ENCODE results near the gene ALOX5. TPM values are rescaled to one million over a fixed set of nuclear protein-coding genes. Genes with fewer than 3 reads are reported as not detected.
A peak's percentile ranks its signal among the peaks of the same experiment; 100 is the strongest.

ALOX5 gene
- total RNA-seq, 6 donors from 2014 or later, result 113 to 686 (median 280) TPM

- 85 to 88% methylated on average over 3 of the region's 3 CpGs for WGBS, 2 donors
Measured at GRCh38 chr10:45450866-45451265, 76.8 kb downstream of the ALOX5 start.

DNA sequence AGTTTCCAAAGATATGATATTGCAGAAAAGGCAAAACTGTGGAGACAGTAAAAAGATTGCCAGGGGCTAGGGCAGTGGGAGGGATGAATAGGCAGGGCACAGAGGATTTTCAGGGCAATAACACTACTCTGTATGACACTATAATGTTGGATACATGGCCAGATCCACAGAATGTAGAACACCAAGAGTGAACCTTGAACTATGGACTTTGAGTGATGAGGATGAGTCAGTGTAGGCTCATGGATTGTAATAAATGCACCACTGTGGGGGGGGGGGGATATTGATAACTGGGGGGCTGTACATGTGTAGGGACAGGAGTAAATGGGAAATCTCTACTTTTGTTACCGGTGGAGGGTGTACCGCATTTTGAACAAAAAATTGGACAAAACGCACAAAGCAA lies 77.4 kb downstream of the ALOX5 start:
- H3K4me1 ChIP-seq, result peaks cover 0 to 12% (median 0%) of the 10 kb centered on the region in 4 donors
- H3K9me3 ChIP-seq, result no peaks in the 10 kb centered on the region
- 93 to 99% methylated on average over 3 of the region's 3 CpGs for WGBS, 2 donors
- H3K36me3 ChIP-seq, result peaks cover 0 to 5% (median 2%) of the 10 kb centered on the region in 4 donors
- TF ChIP-seq POLR2A (IDR thresholded peaks at IDR 0.05), result no peak
- TF ChIP-seq, protein P1, sequence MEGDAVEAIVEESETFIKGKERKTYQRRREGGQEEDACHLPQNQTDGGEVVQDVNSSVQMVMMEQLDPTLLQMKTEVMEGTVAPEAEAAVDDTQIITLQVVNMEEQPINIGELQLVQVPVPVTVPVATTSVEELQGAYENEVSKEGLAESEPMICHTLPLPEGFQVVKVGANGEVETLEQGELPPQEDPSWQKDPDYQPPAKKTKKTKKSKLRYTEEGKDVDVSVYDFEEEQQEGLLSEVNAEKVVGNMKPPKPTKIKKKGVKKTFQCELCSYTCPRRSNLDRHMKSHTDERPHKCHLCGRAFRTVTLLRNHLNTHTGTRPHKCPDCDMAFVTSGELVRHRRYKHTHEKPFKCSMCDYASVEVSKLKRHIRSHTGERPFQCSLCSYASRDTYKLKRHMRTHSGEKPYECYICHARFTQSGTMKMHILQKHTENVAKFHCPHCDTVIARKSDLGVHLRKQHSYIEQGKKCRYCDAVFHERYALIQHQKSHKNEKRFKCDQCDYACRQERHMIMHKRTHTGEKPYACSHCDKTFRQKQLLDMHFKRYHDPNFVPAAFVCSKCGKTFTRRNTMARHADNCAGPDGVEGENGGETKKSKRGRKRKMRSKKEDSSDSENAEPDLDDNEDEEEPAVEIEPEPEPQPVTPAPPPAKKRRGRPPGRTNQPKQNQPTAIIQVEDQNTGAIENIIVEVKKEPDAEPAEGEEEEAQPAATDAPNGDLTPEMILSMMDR (IDR thresholded peaks at IDR 0.05), result no peak
- no peak for TF ChIP-seq POLR2AphosphoS5 (IDR thresholded peaks at IDR 0.05)
- TF ChIP-seq EP300 (IDR thresholded peaks at IDR 0.05), result no peak
- no peaks in the 10 kb centered on the region for H3K27me3 ChIP-seq
- no peak for DNase-seq
- no peak overlapping the region for H3K27ac ChIP-seq
- ATAC-seq (ENCODE audit: low FRiP score in 2 of 2), result no peak
- H3K4me3 ChIP-seq, result no peak overlapping the region

More at GRCh38 chr10:45450866-45451265, 76.8 kb downstream of the ALOX5 start:
- H3K4me3 ChIP-seq, result no peak overlapping the region
- H3K4me1 ChIP-seq, result peaks cover 0 to 12% (median 0%) of the 10 kb centered on the region in 4 donors
- H3K36me3 ChIP-seq, result no peaks in the 10 kb centered on the region
- no peak for ATAC-seq (ENCODE audit: low FRiP score in 2 of 2)
- no peaks in the 10 kb centered on the region for H3K9me3 ChIP-seq
- DNase-seq, result no peak
- H3K27ac ChIP-seq, result no peak overlapping the region
- no peak for TF ChIP-seq POLR2AphosphoS5 (IDR thresholded peaks at IDR 0.05)
- TF ChIP-seq POLR2A (IDR thresholded peaks at IDR 0.05), result no peak
- no peak for TF ChIP-seq EP300 (IDR thresholded peaks at IDR 0.05)
- TF ChIP-seq, protein P1 (IDR thresholded peaks at IDR 0.05), result no peak
- no peaks in the 10 kb centered on the region for H3K27me3 ChIP-seq

DNA sequence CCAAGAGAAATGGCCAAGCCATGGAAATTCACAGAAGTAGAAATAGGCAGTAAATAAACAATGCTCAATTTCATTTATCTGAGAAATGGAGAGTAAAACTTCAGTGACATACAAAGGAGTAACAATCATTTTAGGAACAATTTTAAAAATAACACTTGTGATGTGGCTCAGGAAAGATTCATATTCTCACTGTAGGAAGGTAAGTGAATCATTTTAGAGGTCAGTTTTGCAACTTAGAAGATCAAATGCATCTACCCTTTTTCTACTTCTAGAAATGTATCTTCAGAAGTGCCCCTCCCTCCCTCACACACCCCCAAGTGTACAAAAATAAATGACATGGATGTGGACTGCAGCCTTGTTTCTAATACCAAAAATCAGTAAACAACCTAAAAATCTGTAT lies 78.3 kb downstream of the ALOX5 start:
- ATAC-seq (ENCODE audit: low FRiP score in 2 of 2) (no peak), DNase-seq (no peak)
- Histone ChIP-seq H3K4me1 (peaks cover 0 to 12% (median 0%) of the 10 kb centered on the region in 4 donors), H3K36me3 (peaks cover 0 to 12% (median 5%) of the 10 kb centered on the region in 4 donors), H3K4me3 (no peak overlapping the region), H3K9me3 (no peaks in the 10 kb centered on the region), H3K27ac (no peak overlapping the region), H3K27me3 (no peaks in the 10 kb centered on the region)
- no peak for TF ChIP-seq POLR2A (IDR thresholded peaks at IDR 0.05)
- no peak for TF ChIP-seq EP300 (IDR thresholded peaks at IDR 0.05)
- TF ChIP-seq, protein P1 (IDR thresholded peaks at IDR 0.05), result no peak
- no peak for TF ChIP-seq POLR2AphosphoS5 (IDR thresholded peaks at IDR 0.05)

DNA sequence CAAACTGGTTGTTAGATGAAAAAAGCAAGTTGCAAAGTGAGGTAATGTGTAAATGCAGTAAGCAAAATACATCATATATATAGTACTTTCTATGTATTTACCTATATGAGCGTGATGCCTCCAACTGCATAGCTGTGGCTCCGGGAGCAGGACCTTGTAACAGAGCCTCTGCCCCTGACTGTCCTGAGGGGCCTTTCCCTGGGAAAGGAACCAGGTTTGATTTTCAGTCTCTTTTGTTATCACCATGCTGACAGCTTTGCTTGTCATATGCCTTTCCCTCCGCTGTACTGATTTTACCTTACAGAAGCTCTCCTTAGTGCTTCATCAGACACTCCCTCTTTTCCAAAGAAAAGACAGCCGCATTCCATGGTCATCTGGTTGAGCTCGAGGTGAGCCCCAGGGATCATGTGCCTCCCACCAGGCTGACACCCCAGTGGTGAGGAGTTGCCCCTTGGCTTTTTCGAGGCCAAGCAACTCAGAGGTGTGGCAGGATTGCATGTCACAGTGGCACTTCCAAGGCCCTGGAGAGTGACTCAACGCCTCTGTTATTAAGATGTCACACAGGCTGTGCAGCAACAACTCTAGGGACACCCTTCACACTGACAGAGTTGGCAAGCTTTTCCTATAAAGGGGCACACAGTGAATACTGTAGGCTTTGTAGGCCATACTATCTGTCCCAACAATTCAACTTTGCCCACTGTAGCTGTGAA lies 78.9 kb downstream of the ALOX5 start:
- H3K9me3 ChIP-seq, result no peaks in the 10 kb centered on the region
- WGBS, 2 donors, result 74 to 81% methylated on average over 6 to 7 of the region's 7 CpGs
- H3K36me3 ChIP-seq, result peaks cover 4 to 18% (median 10%) of the 10 kb centered on the region in 4 donors
- no peak overlapping the region for H3K27ac ChIP-seq
- no peaks in the 10 kb centered on the region for H3K27me3 ChIP-seq
- ATAC-seq (ENCODE audit: low FRiP score in 2 of 2), result peak in 1 of 2 donors; percentile 12
- no peak overlapping the region for H3K4me3 ChIP-seq
- peaks cover 0 to 12% (median 0%) of the 10 kb centered on the region in 4 donors for H3K4me1 ChIP-seq
- TF ChIP-seq POLR2AphosphoS5 (IDR thresholded peaks at IDR 0.05), result no peak
- TF ChIP-seq EP300 (IDR thresholded peaks at IDR 0.05), result no peak
- DNase-seq, result no peak

GRCh38 chr10:45453639-45454255 lies 79.7 kb downstream of the ALOX5 start:
- H3K27ac ChIP-seq, result no peak overlapping the region
- H3K4me3 ChIP-seq, result no peak overlapping the region
- ATAC-seq (ENCODE audit: low FRiP score in 2 of 2) (peak; percentile 46 to 55), DNase-seq (peak in 1 of 2 donors; percentile 31)
- H3K9me3 ChIP-seq, result no peaks in the 10 kb centered on the region
- no peaks in the 10 kb centered on the region for H3K27me3 ChIP-seq
- no peak for TF ChIP-seq POLR2A (IDR thresholded peaks at IDR 0.05)
- TF ChIP-seq, protein P1 (IDR thresholded peaks at IDR 0.05), result no peak
- 76 to 95% methylated on average over 3 to 9 of the region's 9 CpGs for WGBS, 2 donors
- peaks cover 0 to 12% (median 0%) of the 10 kb centered on the region in 4 donors for H3K4me1 ChIP-seq
- peaks cover 4 to 27% (median 16%) of the 10 kb centered on the region in 4 donors for H3K36me3 ChIP-seq

Measured in upper lobe of left lung (tissue), 6 donors.